GM21528 (cell line): Measurements from ENCODE around the gene DNAH9.
"Not testable (repeated sequence)": the region's sequence is repeated elsewhere in the genome, so short reads cannot be mapped to it uniquely, and the experiment has no call there.

Experiments used
- ATAC-seq: cut with Tn5 transposase; IDR thresholded peaks from one replicate; pipeline ENCODE4 v1.9.1; 2021; ENCODE audit warnings: mild to moderate bottlenecking, moderate library complexity; ENCODE audit not compliant: unreplicated experiment, low FRiP score

DNAH9 gene

GRCh38 chr17:11896199-11896598 is 297.9 kb downstream of the DNAH9 start:
- ATAC-seq = no peak

- ATAC-seq = no peak
Measured at GRCh38 chr17:11898526-11899235, 300.4 kb downstream of the DNAH9 start.

GRCh38 chr17:11899537-11899942 is 301.3 kb downstream of the DNAH9 start:
- no peak for ATAC-seq

- ATAC-seq = no peak
Measured at GRCh38 chr17:11900041-11900476, 301.8 kb downstream of the DNAH9 start.

- no peak for ATAC-seq
Measured at GRCh38 chr17:11900655-11901054, 302.4 kb downstream of the DNAH9 start.

GRCh38 chr17:11901931-11902330 is 303.7 kb downstream of the DNAH9 start:
- ATAC-seq = no peak

- ATAC-seq = no peak
Measured at GRCh38 chr17:11908711-11909146, 310.5 kb downstream of the DNAH9 start.

- ATAC-seq = no peak
Measured at GRCh38 chr17:11909348-11909747, 311.1 kb downstream of the DNAH9 start.

GRCh38 chr17:11916091-11916490 is 317.8 kb downstream of the DNAH9 start:
- no peak for ATAC-seq

GRCh38 chr17:11917415-11917814 is 319.1 kb downstream of the DNAH9 start:
- ATAC-seq = no peak

GRCh38 chr17:11921296-11921695 is 323.0 kb downstream of the DNAH9 start:
- ATAC-seq = no peak

- no peak for ATAC-seq
Measured at GRCh38 chr17:11922638-11923037, 324.4 kb downstream of the DNAH9 start.

- ATAC-seq = no peak
Measured at GRCh38 chr17:11924076-11924475, 325.8 kb downstream of the DNAH9 start.

- ATAC-seq = no peak
Measured at GRCh38 chr17:11925262-11926021, 327.2 kb downstream of the DNAH9 start.

- ATAC-seq = no peak
Measured at GRCh38 chr17:11928436-11928835, 330.2 kb downstream of the DNAH9 start.

- ATAC-seq = no peak
Measured at GRCh38 chr17:11932337-11932898, 334.1 kb downstream of the DNAH9 start.

- ATAC-seq = no peak
Measured at GRCh38 chr17:11935734-11936406, 337.6 kb downstream of the DNAH9 start.

GRCh38 chr17:11940904-11941303 is 342.6 kb downstream of the DNAH9 start:
- no peak for ATAC-seq

- ATAC-seq = not testable (repeated sequence)
Measured at GRCh38 chr17:11943086-11943485, 344.8 kb downstream of the DNAH9 start.

GRCh38 chr17:11943759-11944347 is 345.6 kb downstream of the DNAH9 start:
- no peak for ATAC-seq

- no peak for ATAC-seq
Measured at GRCh38 chr17:11944587-11944986, 346.3 kb downstream of the DNAH9 start.
